HUES64 (cell line): Measurements from ENCODE around the gene MSN.
A peak's percentile ranks its signal among the peaks of the same experiment; 100 is the strongest.

Experiments used
- H3K27ac ChIP-seq: 2 replicates; pipeline ENCODE4 v1.7.0; 2013; ENCODE audit warnings: low read depth, low read length, inconsistent platforms
- H3K27me3 ChIP-seq: 2 replicates; pipeline ENCODE4 v1.6.1; 2013; ENCODE audit warnings: mild to moderate bottlenecking, low read length; ENCODE audit not compliant: insufficient read depth
- H3K36me3 ChIP-seq: 2 replicates; pipeline ENCODE4 v1.6.1; 2013; ENCODE audit warnings: mild to moderate bottlenecking, low read length; ENCODE audit not compliant: insufficient read depth
- H3K4me1 ChIP-seq: 2 replicates; pipeline ENCODE4 v1.6.1; 2013; ENCODE audit warnings: mild to moderate bottlenecking, low read length, moderate library complexity; ENCODE audit not compliant: insufficient read depth
- H3K4me3 ChIP-seq: 2 replicates; pipeline ENCODE4 v1.5.1; 2013; ENCODE audit warnings: mild to moderate bottlenecking, low read length, moderate library complexity
- H3K9ac ChIP-seq: 2 replicates; pipeline ENCODE4 v1.6.1; 2013; ENCODE audit warnings: mild to moderate bottlenecking, low read depth, low read length
- H3K9me3 ChIP-seq: 2 replicates; pipeline ENCODE4 v1.6.1; 2013; ENCODE audit warnings: low read depth, low read length; ENCODE audit not compliant: insufficient read depth
- WGBS: fragments of 150-250, 120-280 bp; methylation state at CpG from one replicate; pipeline ENCODE4 v1.1.7; 2013; ENCODE audit warnings: missing lambda C conversion rate; 5-methylcytosine and 5-hydroxymethylcytosine counted together

MSN gene

DNA sequence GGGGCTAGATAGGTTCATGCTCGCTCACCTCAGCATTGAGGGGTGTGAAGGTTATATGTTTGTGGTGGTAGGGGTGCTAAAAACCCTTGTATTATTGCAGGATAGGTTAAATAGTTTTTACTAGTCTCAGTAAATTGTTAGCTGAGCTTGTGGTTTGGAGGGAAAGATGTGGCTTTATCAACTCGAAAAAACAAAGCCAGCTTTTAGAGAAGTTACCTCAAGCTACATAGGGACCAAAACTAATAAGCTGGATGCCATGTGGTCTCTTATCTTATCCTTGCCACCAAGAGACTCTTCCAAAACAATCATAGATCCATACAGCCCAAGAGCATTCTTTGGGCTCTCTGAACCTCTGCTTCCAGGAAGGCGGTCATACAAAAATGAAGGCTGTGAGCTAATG, 29.2 kb downstream of the MSN start:
- Histone ChIP-seq H3K9ac (no peak overlapping the region), H3K4me1 (peaks cover 17% of the 10 kb centered on the region), H3K9me3 (no peaks in the 10 kb centered on the region), H3K36me3 (no peaks in the 10 kb centered on the region), H3K27me3 (no peaks in the 10 kb centered on the region), H3K27ac (no peak overlapping the region), H3K4me3 (no peak overlapping the region)
- 79% methylated on average over 3 of the region's 3 CpGs for WGBS

DNA sequence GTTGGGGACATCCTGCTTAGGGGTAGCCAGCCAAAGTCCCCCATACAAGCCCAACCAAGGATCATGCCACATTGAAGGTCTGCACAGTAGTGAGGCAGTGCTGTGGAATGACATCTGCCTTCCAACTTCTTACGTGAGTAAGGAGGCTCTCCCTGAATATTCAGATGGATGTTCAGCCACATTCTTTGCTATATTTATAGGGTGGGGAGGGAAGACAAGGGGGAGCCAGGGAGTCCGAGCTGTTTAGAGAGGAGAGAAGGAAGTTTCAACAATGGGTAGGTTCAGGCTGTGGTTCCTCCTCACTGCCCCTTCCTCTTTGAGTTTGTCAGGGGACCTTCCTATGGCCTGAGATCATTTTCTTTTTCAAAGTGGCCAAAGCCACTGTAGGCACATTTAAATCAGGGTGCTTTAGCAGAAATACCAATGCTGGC, 29.8 kb downstream of the MSN start:
- Histone ChIP-seq H3K27me3 (no peaks in the 10 kb centered on the region), H3K27ac (peak overlapping the region; percentile 35; the same call in 1 of the 2 replicates), H3K9me3 (no peaks in the 10 kb centered on the region), H3K36me3 (no peaks in the 10 kb centered on the region), H3K4me1 (peaks cover 17% of the 10 kb centered on the region), H3K9ac (no peak overlapping the region), H3K4me3 (no peak overlapping the region)
- WGBS: 82% methylated on average over 2 of the region's 2 CpGs

DNA sequence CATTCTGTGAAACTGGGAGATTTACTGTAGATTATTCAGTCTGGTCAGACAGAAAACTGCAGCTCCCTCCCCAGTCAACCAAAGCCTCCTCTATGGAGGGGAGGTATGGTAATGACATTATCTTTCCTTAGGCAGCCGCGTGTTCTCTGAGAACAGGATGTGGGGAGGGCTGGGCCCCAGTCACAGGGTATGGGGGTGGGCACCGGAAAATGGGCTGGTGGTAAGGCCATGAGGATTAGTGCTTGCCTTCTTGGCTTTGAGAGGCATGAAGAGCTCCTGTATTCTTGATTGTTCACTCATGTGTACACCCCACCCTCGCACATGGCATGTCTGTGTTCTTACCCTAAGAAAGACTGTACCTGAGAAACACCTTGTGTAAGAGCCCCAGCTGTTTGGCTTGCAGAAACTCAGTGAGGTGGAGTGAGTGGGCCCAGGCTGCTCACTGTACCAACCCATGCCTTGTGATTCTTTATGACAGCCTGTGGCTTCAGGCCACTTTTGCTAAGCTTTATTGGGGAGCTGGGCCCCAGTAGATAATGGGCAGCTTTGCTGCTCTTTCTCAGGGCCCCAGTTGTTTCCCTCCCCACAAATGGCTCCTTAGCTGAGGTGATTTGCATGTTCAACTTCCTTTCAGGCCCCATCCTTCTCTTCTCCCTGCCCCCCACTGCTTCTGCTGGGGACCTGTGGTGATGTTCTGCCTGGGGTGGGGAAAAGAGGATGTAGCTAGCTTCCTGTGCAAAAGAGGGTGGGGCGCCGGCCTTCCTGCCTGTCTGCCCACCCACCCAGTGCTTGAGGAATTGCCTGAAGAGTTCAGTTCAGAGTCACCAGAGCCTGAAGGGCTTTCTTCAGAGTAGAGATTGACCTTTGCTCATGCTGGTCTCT, 30.7 kb downstream of the MSN start:
- H3K4me3 ChIP-seq: no peak overlapping the region

DNA sequence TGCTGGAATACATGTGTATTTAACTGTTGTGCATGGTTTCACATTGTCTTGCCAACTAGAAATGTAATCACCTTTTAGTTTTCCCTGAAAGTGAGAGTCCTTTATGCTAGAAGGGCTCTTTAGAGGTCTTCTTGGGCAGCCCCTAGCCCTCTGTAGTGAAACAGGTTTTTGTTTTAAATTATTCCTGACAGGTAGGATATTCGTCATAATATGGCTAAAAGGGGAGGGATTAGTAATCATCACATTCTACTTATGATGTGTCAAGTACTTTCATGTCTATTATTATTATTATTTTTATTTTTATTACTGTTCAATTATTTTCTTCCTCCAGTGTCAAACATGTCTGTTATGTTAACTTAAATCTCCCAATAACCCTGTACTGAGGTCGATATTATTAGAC, 35.5 kb downstream of the MSN start:
- Histone ChIP-seq H3K9me3 (no peaks in the 10 kb centered on the region), H3K4me1 (peaks cover 10% of the 10 kb centered on the region; the same call in 1 of the 2 replicates), H3K27ac (no peak overlapping the region), H3K4me3 (no peak overlapping the region), H3K9ac (no peak overlapping the region), H3K27me3 (no peaks in the 10 kb centered on the region), H3K36me3 (no peaks in the 10 kb centered on the region)
- 88% methylated on average over 1 of the region's 2 CpGs for WGBS

More for the DNA sequence above, 30.7 kb downstream of the MSN start:
- no peaks in the 10 kb centered on the region for H3K36me3 ChIP-seq
- no peaks in the 10 kb centered on the region for H3K9me3 ChIP-seq
- H3K9ac ChIP-seq: no peak overlapping the region
- H3K27ac ChIP-seq: peak overlapping the region; percentile 49; the same call in 1 of the 2 replicates
- WGBS: 55% methylated on average over 6 of the region's 6 CpGs
- H3K4me1 ChIP-seq: peaks cover 17% of the 10 kb centered on the region
- H3K27me3 ChIP-seq: no peaks in the 10 kb centered on the region

DNA sequence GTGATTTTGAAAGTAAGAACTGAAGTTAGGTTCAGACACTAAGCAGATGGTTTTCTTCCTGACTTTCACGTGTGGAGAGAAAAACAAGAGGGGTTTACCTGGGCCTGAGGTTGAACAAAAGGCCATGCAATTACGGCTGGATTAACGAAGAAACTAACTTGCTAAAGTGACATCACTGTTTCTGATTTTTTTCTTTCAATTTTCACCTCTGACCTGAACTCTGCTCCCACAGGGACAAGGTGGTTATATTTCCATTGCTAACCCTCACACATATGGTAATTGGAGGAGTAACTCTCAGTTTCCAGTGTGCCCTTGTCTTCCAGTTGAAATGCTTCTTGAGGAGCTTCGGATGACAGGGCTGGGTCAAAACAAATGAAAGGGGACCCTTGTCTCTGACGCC, 38.0 kb downstream of the MSN start:
- 80% methylated on average over 5 of the region's 5 CpGs for WGBS
- Histone ChIP-seq H3K27me3 (no peaks in the 10 kb centered on the region), H3K36me3 (no peaks in the 10 kb centered on the region), H3K9ac (no peak overlapping the region), H3K4me1 (peaks cover 7% of the 10 kb centered on the region; the same call in 1 of the 2 replicates), H3K4me3 (no peak overlapping the region), H3K27ac (no peak overlapping the region), H3K9me3 (no peaks in the 10 kb centered on the region)

DNA sequence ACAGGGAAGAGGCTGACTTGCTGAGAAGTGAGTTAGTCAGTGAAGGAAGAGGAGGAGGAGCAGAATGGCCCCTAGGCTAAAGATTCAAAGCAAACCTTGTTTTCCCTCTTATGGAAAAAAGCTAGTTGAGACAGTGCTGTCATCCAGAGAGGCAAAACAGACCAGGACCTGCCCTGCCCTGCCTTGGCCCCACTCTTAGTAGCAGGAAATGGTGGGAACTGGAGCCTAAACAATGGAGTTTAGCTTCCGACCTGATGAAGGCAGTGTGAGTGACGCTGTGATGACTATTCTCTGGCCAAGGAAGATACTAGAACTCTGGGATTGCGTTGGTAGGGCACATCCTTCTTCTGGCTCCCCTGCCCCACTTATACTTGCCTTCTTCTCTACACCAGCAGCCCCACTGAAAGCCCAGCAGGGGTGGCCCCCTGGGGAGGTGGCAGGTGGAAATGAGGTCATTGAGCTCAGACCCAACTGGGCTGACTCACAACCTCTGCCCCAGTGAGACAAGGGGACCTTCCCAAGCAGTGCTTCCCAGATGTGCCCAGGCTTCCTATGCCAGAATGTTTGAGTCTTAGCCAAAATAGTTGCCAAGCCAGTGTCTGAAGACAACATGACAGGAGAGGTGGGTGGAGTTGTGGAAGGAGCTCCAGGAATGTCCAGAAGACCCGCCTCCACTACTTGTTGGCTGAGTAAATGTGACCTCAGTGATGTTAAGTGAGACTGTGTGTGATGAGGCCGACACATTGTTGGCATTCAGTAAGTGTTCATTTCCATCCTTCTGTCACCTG, 38.8 kb downstream of the MSN start:
- no peaks in the 10 kb centered on the region for H3K27me3 ChIP-seq
- H3K27ac ChIP-seq: no peak overlapping the region; the same call in 1 of the 2 replicates
- H3K9ac ChIP-seq: no peak overlapping the region
- no peaks in the 10 kb centered on the region for H3K9me3 ChIP-seq
- peaks cover 7% of the 10 kb centered on the region; the same call in 1 of the 2 replicates for H3K4me1 ChIP-seq
- no peak overlapping the region for H3K4me3 ChIP-seq
- WGBS: 97% methylated on average over 3 of the region's 5 CpGs
- no peaks in the 10 kb centered on the region for H3K36me3 ChIP-seq

DNA sequence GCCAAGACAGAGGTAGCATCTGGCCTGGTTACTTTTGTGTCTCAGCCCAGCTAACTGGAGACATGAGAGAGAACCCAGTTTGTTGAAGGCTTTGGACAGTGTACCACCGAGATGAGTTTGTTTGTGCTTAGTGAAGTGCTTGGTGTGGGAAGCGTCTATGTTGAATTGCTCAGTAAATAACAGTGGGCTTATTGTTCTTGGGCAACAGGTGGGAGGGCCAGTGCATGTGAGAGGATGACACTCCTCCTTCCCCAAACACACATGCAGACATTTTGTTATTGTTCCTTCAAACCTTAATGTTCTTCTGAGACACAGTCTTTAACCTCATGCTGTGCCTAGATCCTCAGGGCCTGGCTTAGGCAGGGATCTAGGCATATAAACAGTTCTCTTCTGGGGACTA, 39.7 kb downstream of the MSN start:
- H3K9ac ChIP-seq: no peak overlapping the region
- no peaks in the 10 kb centered on the region for H3K9me3 ChIP-seq
- WGBS: 54% methylated on average over 2 of the region's 2 CpGs
- no peak overlapping the region; the same call in 1 of the 2 replicates for H3K27ac ChIP-seq
- peaks cover 7% of the 10 kb centered on the region; the same call in 1 of the 2 replicates for H3K4me1 ChIP-seq
- H3K27me3 ChIP-seq: no peaks in the 10 kb centered on the region
- H3K4me3 ChIP-seq: no peak overlapping the region
- no peaks in the 10 kb centered on the region for H3K36me3 ChIP-seq

DNA sequence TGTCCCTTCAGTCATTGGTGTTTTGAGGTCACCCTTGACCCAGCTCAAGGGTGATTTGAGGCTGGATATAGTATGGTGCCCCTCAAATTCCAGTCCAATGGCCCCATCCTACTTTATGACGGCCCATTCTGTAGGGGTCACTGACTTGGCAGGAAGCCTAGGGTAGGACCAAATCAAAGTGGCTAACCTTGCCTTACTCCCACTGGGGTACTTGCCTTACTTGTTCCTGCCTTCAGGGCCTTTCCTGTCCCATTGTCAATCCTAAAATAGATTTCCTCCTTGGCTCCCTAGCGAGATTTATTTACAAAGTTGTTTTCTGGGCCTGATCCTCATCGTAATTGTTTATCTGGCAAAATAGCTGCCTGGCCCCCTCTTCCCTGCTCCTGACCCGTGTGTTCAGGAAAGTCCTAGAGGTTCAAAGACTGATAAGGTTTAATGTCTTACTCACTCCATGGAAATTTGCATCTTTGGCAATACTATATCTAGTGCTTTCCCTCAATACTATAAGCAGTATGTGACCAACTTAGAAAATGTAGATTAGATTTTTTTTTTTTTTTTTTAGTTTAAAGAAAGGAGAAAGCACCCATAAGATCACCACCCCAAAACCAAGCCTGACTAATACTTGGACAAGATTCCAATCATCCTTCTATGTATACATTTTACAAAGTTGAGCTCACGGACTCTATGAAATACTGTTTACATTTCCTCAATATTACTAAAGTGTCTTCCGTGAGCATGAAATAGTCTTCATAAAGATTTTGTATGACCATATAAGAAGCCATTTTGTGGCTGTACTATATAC, 44.8 kb downstream of the MSN start:
- H3K36me3 ChIP-seq: peaks cover 2% of the 10 kb centered on the region; the same call in 1 of the 2 replicates
- H3K9me3 ChIP-seq: no peaks in the 10 kb centered on the region
- H3K4me1 ChIP-seq: no peaks in the 10 kb centered on the region
- 89% methylated on average over 5 of the region's 6 CpGs for WGBS
- no peak overlapping the region for H3K9ac ChIP-seq
- H3K27ac ChIP-seq: no peak overlapping the region
- no peak overlapping the region for H3K4me3 ChIP-seq
- H3K27me3 ChIP-seq: no peaks in the 10 kb centered on the region

DNA sequence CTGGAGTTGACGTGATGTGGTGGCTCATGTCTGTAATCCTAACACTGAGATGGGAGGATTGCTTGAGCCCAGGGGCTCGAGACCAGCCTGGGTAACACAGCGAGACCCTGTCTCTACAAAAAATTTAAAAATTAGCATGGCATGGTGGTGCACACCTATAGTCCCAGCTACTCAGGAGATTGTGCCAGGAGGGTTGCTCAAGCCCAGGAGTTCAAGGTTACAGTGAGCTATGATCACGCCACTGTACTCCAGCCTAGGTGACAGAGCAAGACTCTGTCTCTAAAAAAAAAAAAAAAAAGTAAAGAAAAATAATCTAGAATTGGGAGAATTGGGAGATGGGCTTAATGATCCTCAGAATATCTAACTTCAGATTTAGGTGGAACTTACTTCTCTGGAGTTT, 51.1 kb downstream of the MSN start:
- H3K9ac ChIP-seq: no peak overlapping the region
- no peaks in the 10 kb centered on the region for H3K27me3 ChIP-seq
- peaks cover 13% of the 10 kb centered on the region for H3K36me3 ChIP-seq
- WGBS: 95% methylated on average over 4 of the region's 4 CpGs
- H3K4me1 ChIP-seq: no peaks in the 10 kb centered on the region
- H3K27ac ChIP-seq: no peak overlapping the region
- H3K9me3 ChIP-seq: no peaks in the 10 kb centered on the region
- H3K4me3 ChIP-seq: no peak overlapping the region

DNA sequence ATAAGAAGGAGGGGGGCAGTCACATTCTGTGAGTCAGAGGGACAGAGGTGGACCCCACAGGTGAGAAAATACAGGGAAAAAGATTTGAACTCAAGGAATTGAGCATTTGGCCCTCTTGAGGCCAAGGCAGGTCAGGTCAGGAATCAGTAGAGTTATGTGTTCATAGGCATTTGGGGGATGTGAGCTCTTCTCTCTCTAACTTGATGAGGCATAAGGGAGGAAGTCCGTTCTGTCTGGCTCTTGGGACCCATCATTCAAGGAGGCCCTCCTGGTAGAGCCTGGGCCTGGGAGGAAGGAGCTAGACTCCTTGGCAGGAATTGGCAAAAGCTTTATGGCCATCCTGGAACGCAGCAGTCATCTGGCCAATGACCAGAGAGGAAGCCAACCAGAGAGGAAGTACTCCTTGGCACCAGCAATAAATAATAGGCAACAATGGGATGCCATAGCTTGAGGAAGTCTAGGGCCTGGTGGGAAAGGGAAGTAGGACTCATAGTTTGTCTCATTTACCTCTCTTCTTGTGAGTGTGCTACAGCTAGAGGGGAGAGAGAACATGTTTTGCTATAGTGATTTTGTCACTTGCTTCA, 53.0 kb downstream of the MSN start:
- Histone ChIP-seq H3K9ac (no peak overlapping the region), H3K4me1 (no peaks in the 10 kb centered on the region), H3K9me3 (no peaks in the 10 kb centered on the region), H3K27me3 (no peaks in the 10 kb centered on the region), H3K27ac (no peak overlapping the region), H3K36me3 (peaks cover 13% of the 10 kb centered on the region), H3K4me3 (no peak overlapping the region)
- WGBS: 94% methylated on average over 2 of the region's 2 CpGs
